Mesenchymal stem cell (in vitro differentiated cells and primary cell): ENCODE data around the gene HOXA7.

Source experiments
- DNase-seq: peaks from one replicate; pipeline ENCODE4 v3.0.0-alpha.2; 2013
- H2AFZ ChIP-seq: one replicate; pipeline ENCODE4 v1.6.1; 2013; ENCODE audit warnings: low read depth, mild to moderate bottlenecking, control low read depth, inconsistent platforms, low read length, moderate library complexity
- H2AK5ac ChIP-seq: 2 replicates; pipeline ENCODE4 v1.6.1; 2013; ENCODE audit warnings: low read length, moderate library complexity, mild to moderate bottlenecking, inconsistent platforms; ENCODE audit not compliant: severe bottlenecking
- H2BK120ac ChIP-seq: one replicate; pipeline ENCODE4 v1.6.1; 2013; ENCODE audit warnings: low read depth, mild to moderate bottlenecking, inconsistent platforms, low read length, moderate library complexity
- H2BK12ac ChIP-seq, 2 experiments: one replicate each; pipeline ENCODE4 v1.6.1; 2013; ENCODE audit warnings: inconsistent platforms in 2 of 2, low read length in 2 of 2, mild to moderate bottlenecking in 2 of 2, moderate library complexity in 2 of 2, control low read depth in 1 of 2
- H2BK15ac ChIP-seq: one replicate; pipeline ENCODE4 v1.6.1; 2013; ENCODE audit warnings: mild to moderate bottlenecking, low read depth, inconsistent platforms; ENCODE audit not compliant: poor library complexity, severe bottlenecking
- H2BK5ac ChIP-seq: 2 replicates; pipeline ENCODE4 v1.6.1; 2013; ENCODE audit warnings: low read depth, mild to moderate bottlenecking, low read length, control low read depth, inconsistent platforms; ENCODE audit not compliant: poor library complexity, severe bottlenecking
- H3K14ac ChIP-seq, 2 experiments: one replicate each; pipeline ENCODE4 v1.6.1; 2013; ENCODE audit warnings: inconsistent platforms in 2 of 2, low read length in 2 of 2, control low read depth in 1 of 2, mild to moderate bottlenecking in 1 of 2, moderate library complexity in 1 of 2
- H3K18ac ChIP-seq, 2 experiments: one replicate each; pipeline ENCODE4 v1.6.1; 2013; ENCODE audit warnings: inconsistent platforms in 2 of 2, low read length in 2 of 2, control low read depth in 1 of 2, low read depth in 1 of 2, mild to moderate bottlenecking in 1 of 2
- H3K23ac ChIP-seq, 2 experiments: one replicate each; pipeline ENCODE4 v1.6.1; 2013; ENCODE audit warnings: inconsistent platforms in 2 of 2, low read length in 2 of 2, mild to moderate bottlenecking in 2 of 2, moderate library complexity in 2 of 2, control low read depth in 1 of 2
- H3K27ac ChIP-seq: 2 replicates; pipeline ENCODE4 v1.5.1; 2013; ENCODE audit warnings: mild to moderate bottlenecking, moderate library complexity, low read length, control low read depth, inconsistent platforms; ENCODE audit not compliant: poor library complexity, severe bottlenecking
- H3K27me3 ChIP-seq, 2 experiments: 2 replicates each; pipeline versions ENCODE4 v1.6.1 to v1.7.0; 2013; ENCODE audit warnings: low read length in 2 of 2, mild to moderate bottlenecking in 2 of 2, moderate library complexity in 2 of 2, control low read depth in 1 of 2, inconsistent platforms in 1 of 2; ENCODE audit not compliant: control insufficient read depth in 1 of 2, insufficient read depth in 1 of 2
- H3K36me3 ChIP-seq, 2 experiments: 2 replicates each; pipeline versions ENCODE4 v1.6.1 to v1.7.0; 2013; ENCODE audit warnings: low read length in 2 of 2, control low read depth in 1 of 2, inconsistent platforms in 1 of 2, low read depth in 1 of 2, mild to moderate bottlenecking in 1 of 2; ENCODE audit not compliant: insufficient read depth in 2 of 2, control insufficient read depth in 1 of 2
- H3K4ac ChIP-seq, 2 experiments: one replicate each; pipeline ENCODE4 v1.6.1; 2013; ENCODE audit warnings: inconsistent platforms in 2 of 2, low read length in 2 of 2, mild to moderate bottlenecking in 2 of 2, moderate library complexity in 2 of 2, control low read depth in 1 of 2, low read depth in 1 of 2
- H3K4me1 ChIP-seq: 2 replicates; pipeline ENCODE4 v1.6.1; 2013; ENCODE audit warnings: low read depth, low read length, control low read depth; ENCODE audit not compliant: control insufficient read depth, insufficient read depth
- H3K4me2 ChIP-seq: 2 replicates; pipeline ENCODE4 v1.6.1; 2013; ENCODE audit warnings: low read length, mild to moderate bottlenecking, inconsistent platforms; ENCODE audit not compliant: poor library complexity, severe bottlenecking
- H3K4me3 ChIP-seq, 2 experiments: 2 replicates each; pipeline versions ENCODE4 v1.5.1 to v1.7.0; 2013; ENCODE audit warnings: low read length in 2 of 2, mild to moderate bottlenecking in 2 of 2, control low read depth in 1 of 2, low read depth in 1 of 2; ENCODE audit not compliant: insufficient read depth in 1 of 2
- H3K79me1 ChIP-seq: replicated peaks from 2 replicates; pipeline ENCODE4 v1.6.1; 2013; ENCODE audit warnings: mild to moderate bottlenecking, control low read depth, low read length, inconsistent platforms; ENCODE audit not compliant: poor library complexity, severe bottlenecking
- H3K9ac ChIP-seq: 2 replicates; pipeline ENCODE4 v1.7.0; 2013; ENCODE audit warnings: mild to moderate bottlenecking, low read length, moderate library complexity
- H3K9me3 ChIP-seq: 2 replicates; pipeline ENCODE4 v1.7.0; 2013; ENCODE audit warnings: mild to moderate bottlenecking, low read length; ENCODE audit not compliant: control insufficient read depth
- H4K8ac ChIP-seq: one replicate; pipeline ENCODE4 v1.6.1; 2013; ENCODE audit warnings: inconsistent platforms, mild to moderate bottlenecking, low read length, moderate library complexity
- H4K91ac ChIP-seq: one replicate; pipeline ENCODE4 v1.6.1; 2013; ENCODE audit warnings: mild to moderate bottlenecking, low read length, inconsistent platforms
- WGBS: methylation state at CpG from one replicate; pipeline ENCODE4 v1.1.7; 2013; ENCODE audit warnings: mixed read lengths; 5-methylcytosine and 5-hydroxymethylcytosine counted together

Gene HOXA7

DNA sequence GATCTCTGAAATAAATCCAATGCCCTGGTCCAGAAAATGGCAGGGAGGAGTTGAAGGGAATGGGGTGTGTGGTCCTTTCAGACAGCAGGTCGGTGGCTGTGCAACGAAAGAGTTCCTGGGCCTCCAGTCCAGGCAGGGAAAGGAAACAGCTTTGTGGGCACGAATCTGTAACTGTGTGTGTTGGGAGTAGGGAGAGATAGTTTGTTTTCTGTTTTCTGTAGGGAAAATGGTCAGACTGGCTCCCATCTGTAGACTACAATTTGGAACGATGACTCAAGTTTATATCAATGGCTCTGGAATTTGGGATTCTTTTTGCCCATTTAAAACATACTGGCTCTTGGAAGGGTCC lies 11.4 kb upstream of the HOXA7 start:
- peak overlapping the region; percentile 77 for H3K4me2 ChIP-seq
- no peaks in the 10 kb centered on the region for H3K9me3 ChIP-seq
- peak overlapping the region; percentile 39 to 92 for H3K4me3 ChIP-seq
- peaks cover 12 to 69% of the 10 kb centered on the region in 2 experiments for H3K36me3 ChIP-seq
- H4K91ac ChIP-seq, result no peak overlapping the region
- H2BK5ac ChIP-seq, result peak overlapping the region; percentile 36
- no peak overlapping the region for H3K23ac ChIP-seq
- WGBS, result 7% methylated on average over 4 of the region's 4 CpGs
- H3K79me1 ChIP-seq, result no peaks in the 10 kb centered on the region
- H3K27me3 ChIP-seq, result peaks cover 0 to 8% of the 10 kb centered on the region in 2 experiments
- no peak overlapping the region for H2BK15ac ChIP-seq
- H3K14ac ChIP-seq, result no peak overlapping the region
- no peak overlapping the region for H2AFZ ChIP-seq
- peak overlapping the region; percentile 70 for H4K8ac ChIP-seq
- H3K27ac ChIP-seq, result peak overlapping the region; percentile 73
- H3K4me1 ChIP-seq, result peaks cover 21% of the 10 kb centered on the region
- H2BK12ac ChIP-seq, result peak overlapping the region in 1 of 2 experiments; percentile 86
- H3K9ac ChIP-seq, result peak overlapping the region; percentile 90
- peak overlapping the region; percentile 51 for H2BK120ac ChIP-seq
- peak overlapping the region; percentile 63 to 94 for H3K18ac ChIP-seq
- no peak overlapping the region for H2AK5ac ChIP-seq
- peak overlapping the region; percentile 73 to 89 for H3K4ac ChIP-seq
- DNase-seq, result peak; percentile 67

DNA sequence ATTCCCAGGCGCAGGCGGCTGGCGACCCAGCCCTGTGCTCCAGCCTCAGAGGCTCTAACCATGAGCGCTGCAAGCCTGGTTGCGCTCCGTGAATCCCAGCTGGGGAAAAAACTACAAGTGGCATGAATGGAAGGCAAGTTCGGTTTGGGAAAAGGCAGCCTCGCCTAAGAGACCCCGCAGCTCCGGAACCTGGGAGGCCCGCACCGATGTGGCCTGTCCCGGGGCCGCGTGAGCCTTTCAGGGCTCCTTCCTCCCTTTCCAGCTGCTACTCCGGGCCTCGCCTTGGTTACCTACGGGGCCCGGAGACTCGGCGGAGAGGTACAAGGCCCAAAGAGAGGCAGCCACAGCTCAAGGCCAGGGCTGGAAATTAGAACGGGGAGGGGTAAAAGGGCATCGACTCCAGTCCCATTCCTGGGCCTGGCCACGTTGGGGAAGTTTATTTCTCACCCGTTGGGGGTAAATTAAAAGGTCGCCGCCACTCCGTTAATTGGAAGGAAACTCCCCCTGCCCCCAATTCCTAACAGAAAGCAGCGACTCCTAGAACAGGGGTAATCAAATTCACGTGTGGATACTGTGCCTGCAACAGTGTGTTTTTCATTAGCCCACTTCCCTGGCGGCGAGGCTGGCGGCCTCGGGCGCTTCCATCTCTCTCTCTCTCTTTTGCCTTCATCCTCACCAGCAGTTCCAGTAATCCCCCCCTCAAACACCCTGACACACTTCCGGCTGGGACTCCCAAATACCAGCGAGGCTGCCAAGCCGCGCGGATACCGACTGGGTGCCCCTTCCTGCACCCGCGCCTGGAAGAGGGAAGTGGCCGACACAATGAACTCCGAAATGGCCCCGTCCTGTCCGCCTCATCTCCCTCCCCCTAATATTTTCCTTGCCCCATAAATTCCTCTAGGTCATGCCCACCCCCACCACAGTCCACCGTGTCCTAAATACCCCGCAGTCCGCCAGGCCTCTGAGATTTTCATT lies 10.3 kb upstream of the HOXA7 start:
- peak overlapping the region in 1 of 2 experiments; percentile 81 for H3K23ac ChIP-seq
- H3K4me3 ChIP-seq, result peak overlapping the region; percentile 42 to 92
- H3K4me1 ChIP-seq, result peaks cover 21% of the 10 kb centered on the region
- H2AFZ ChIP-seq, result no peak overlapping the region
- peak overlapping the region; percentile 87 to 91 for H3K4ac ChIP-seq
- 11% methylated on average over 50 of the region's 50 CpGs for WGBS
- peak overlapping the region; percentile 93 for H2BK15ac ChIP-seq
- DNase-seq, result peak; percentile 52
- H3K4me2 ChIP-seq, result peak overlapping the region; percentile 67
- H4K91ac ChIP-seq, result peak overlapping the region; percentile 91
- peak overlapping the region; percentile 95 for H4K8ac ChIP-seq
- peak overlapping the region; percentile 90 for H3K9ac ChIP-seq
- peaks cover 19 to 63% of the 10 kb centered on the region in 2 experiments for H3K36me3 ChIP-seq
- peak overlapping the region; percentile 59 to 89 for H2BK12ac ChIP-seq
- peak overlapping the region; percentile 88 to 90 for H3K18ac ChIP-seq
- peak overlapping the region; percentile 47 for H2AK5ac ChIP-seq
- peak overlapping the region; percentile 99 for H2BK120ac ChIP-seq
- peak overlapping the region; percentile 54 for H2BK5ac ChIP-seq
- peaks cover 0 to 4% of the 10 kb centered on the region in 2 experiments for H3K27me3 ChIP-seq
- peak overlapping the region in 1 of 2 experiments; percentile 92 for H3K14ac ChIP-seq
- no peaks in the 10 kb centered on the region for H3K79me1 ChIP-seq
- no peaks in the 10 kb centered on the region for H3K9me3 ChIP-seq
- H3K27ac ChIP-seq, result peak overlapping the region; percentile 73

DNA sequence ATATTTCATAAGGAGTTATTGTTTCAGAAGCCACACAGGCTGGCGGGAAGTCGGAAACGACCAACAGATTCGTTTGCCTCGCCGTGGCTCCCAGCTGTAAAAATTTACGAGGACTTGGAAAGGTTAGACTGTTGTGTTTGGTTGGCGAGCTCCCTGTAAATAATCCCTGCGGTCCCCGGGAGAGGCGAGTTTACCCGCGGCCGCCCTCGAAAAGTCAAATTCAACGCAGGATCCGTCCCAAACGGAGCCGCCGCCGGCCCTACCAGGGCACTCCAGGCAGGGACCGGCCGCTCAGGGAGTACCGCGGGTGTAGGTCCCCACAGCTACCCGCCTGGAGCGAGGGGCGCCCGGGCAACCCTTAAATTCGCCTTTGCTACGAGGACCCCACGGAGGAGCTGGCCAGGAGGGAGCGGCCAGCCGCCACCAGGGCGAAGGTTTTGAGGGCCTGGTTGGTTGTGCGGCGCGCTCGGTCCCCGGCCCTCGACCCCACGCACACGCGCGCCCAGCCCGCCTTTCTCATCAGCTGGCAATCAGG lies 9.6 kb upstream of the HOXA7 start:
- peaks cover 27% of the 10 kb centered on the region for H3K4me1 ChIP-seq
- H3K79me1 ChIP-seq, result no peaks in the 10 kb centered on the region
- H4K8ac ChIP-seq, result peak overlapping the region; percentile 95
- H3K9ac ChIP-seq, result peak overlapping the region; percentile 90
- H2BK5ac ChIP-seq, result peak overlapping the region; percentile 68
- 19% methylated on average over 46 of the region's 46 CpGs for WGBS
- H3K36me3 ChIP-seq, result peaks cover 15 to 60% of the 10 kb centered on the region in 2 experiments
- peak overlapping the region; percentile 86 to 90 for H3K18ac ChIP-seq
- peak overlapping the region; percentile 67 for H3K4me2 ChIP-seq
- no peak overlapping the region for H2AK5ac ChIP-seq
- no peaks in the 10 kb centered on the region for H3K27me3 ChIP-seq
- H3K14ac ChIP-seq, result peak overlapping the region in 1 of 2 experiments; percentile 92
- peak overlapping the region; percentile 59 to 89 for H2BK12ac ChIP-seq
- peak overlapping the region; percentile 91 for H4K91ac ChIP-seq
- H3K4ac ChIP-seq, result peak overlapping the region; percentile 87 to 91
- H3K23ac ChIP-seq, result peak overlapping the region in 1 of 2 experiments; percentile 81
- H2BK15ac ChIP-seq, result peak overlapping the region; percentile 74
- peak; percentile 52 for DNase-seq
- no peaks in the 10 kb centered on the region for H3K9me3 ChIP-seq
- H3K4me3 ChIP-seq, result peak overlapping the region; percentile 42 to 92
- peak overlapping the region; percentile 73 for H3K27ac ChIP-seq
- H2BK120ac ChIP-seq, result peak overlapping the region; percentile 99
- no peak overlapping the region for H2AFZ ChIP-seq
